HK-2 (cell line): ENCODE results near the gene ZFP42.
"Not testable (repeated sequence)": the region's sequence is repeated elsewhere in the genome, so short reads cannot be mapped to it uniquely, and the experiment has no call there.

Experiments
- DNase-seq: peaks from one replicate; pipeline ENCODE4 v3.0.0-alpha.2; 2018; ENCODE audit not compliant: unreplicated experiment

ZFP42 gene

GRCh38 chr4:188021548-188022249 is 26.1 kb downstream of the ZFP42 start:
- DNase-seq: no peak

DNA sequence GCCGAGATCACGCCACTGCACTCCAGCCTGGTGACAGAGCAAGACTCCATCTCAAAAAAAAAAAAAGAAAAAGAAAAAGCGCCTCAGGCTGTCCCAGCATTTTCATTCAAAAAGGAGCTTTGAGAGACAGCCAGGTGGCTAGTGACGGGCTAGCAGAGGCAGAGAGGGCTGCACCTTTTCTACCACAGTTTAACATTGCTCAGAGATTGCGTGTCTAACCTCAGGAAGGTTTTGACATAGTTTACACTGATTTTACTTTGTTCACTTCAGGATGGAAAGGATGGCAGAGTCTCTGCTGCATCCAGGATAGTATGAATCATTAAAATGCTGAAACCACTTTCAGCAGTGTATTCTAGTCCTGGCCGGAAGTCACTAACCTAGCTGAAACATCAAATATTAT is 28.1 kb downstream of the ZFP42 start:
- DNase-seq: no peak

GRCh38 chr4:188025476-188025875 is 29.9 kb downstream of the ZFP42 start:
- no peak for DNase-seq

- DNase-seq: no peak
These were observed 33.5 kb downstream of the ZFP42 start for GRCh38 chr4:188029114-188029513.

DNA sequence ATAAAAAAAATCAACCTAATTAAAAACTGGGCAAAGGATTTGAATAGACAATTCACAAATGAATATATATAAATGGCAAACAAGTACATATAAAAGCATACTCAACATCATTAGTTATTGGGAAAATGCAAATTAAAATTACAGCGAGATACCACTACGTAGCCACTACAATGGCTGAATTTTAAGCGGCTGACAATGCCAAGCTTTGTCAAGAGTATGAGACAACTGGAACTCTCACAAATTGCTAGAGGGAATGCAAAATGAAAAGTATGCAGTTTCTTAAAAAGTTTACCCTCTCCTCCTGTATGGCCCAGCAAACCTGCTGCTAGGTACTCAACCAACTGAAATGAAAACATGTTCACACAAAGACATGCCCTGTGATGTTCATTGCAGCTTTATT is 34.8 kb downstream of the ZFP42 start:
- DNase-seq: no peak

DNA sequence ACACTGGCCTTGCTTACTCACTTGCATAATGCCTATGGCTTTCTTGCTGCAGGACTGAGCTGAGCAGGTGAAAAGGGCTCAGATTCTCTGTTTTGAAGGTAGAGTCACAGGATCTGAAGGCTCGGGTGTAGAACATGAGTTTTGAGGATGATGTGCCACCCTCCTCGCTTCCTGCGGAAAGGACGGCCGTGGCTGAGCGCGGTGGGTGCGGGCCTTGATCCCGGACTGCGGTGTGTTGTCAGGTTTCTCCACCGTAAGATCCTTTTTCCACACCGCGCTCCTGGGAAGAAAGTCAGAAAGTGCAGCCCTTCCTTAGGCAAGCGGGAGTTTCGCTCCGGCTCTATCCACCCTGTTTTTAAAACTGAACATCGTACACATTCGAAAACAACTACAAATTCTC is 36.2 kb downstream of the ZFP42 start:
- no peak for DNase-seq

- no peak for DNase-seq
These were observed 36.6 kb downstream of the ZFP42 start for GRCh38 chr4:188032170-188032569.

DNA sequence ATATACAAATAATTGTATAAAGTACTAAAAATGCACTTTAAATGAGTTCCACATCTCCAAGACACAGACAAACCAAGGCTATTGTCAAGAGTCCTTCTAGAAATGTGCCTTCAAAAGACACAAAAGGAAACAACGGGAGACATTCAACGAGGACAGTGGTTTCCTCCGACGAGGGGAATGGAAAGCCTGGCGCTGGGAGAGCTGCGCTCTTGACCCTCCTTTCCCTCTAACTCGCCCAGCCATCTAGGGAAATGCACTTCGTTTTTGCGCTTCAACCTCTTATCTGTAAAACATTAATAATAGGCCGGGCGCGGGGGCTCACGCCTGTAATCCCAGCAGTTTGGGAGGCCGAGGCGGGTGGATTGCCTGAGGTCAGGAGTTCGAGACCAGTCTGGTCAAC is 37.0 kb downstream of the ZFP42 start:
- no peak for DNase-seq

DNA sequence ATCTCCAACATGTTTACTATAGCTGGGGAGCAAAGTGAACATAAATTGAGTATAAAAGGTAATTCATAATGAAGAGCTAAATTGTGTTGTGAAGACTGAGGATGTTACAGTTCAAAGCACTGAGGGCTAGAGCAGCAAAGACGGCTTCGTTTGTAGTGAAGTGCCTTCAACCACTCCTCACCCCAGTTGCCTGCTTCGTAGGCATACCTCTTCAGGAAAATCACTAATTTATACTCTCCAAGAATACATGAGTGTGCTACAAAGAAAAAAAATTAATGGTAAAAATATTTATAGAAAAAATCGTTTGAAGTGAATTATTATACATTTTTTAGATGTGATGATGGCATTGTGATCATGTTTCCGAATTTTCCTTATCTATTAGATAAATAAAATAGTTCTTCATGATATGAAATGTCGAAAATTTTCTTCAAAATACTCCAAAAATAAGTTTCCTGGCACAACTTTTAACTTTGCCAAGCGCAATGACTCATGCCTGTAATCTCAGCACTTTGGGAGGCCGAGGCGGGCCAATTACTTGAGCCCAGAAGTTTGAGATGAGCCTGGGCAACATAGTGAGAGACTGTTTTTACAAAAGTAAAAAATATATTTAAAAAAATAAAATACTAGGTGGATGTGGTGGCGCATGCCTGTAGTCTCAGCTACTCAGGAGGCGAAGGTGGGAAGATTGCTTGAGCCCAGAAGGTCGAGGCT is 41.6 kb downstream of the ZFP42 start:
- no peak for DNase-seq

DNA sequence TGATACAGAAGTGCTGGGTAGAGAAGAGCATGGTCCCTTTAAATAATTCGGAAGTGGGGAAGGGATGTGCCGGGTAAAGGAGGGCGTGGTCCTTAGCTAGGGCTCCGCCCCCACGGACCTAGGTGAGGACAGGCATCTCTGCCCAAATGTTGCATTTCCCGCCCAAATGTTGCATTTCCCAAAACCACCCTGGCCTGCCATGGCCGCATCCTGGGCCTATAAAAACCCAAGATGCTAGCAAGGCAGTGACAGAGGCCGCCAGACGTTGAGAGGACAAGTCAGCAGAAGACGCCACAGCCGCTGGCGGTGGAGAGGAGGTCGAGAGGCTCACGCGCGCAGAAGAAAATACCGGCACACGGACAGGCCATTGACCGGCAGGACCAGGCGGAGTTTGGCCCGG is 46.1 kb downstream of the ZFP42 start:
- no peak for DNase-seq

DNA sequence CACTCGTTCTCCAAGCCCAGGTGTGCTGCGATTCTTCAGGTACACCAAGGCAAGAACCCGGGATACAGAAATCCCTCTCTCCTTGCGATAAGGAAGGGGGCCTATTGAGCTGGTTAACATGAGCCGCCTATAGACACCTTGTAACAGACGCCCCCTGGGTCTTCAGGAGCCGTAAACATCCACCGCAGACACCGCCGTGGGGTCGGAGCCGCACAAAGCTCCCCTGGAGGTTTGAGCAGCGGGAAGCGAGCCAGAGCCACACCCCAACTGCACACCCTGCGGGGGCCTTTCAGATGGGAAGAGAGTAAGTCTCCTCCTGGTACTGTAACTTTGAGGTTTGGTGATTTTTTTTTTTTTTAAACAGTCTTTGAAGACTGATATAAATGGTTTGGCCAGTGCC is 46.6 kb downstream of the ZFP42 start:
- DNase-seq: no peak

GRCh38 chr4:188043154-188043553 is 47.6 kb downstream of the ZFP42 start:
- DNase-seq: no peak

DNA sequence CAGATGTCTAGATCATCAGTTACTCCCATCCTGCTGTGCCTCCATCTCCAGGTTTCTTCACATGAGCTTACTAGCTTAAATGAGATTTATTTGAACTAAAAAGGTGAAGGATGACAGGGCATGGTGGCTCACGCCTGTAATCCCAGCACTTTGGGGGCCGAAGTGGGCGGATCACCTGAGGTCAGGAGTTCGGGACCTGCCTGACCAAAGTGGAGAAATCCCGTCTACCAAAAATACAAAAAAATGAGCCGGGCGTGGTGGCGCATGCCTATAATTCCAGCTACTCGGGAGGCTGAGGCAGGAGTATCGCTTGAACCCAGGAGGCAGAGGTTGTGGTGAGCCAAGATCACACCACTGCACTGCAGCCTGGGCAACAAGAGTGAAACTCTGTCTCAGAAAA is 49.9 kb downstream of the ZFP42 start:
- not testable (repeated sequence) for DNase-seq

- no peak for DNase-seq
These were observed 51.1 kb downstream of the ZFP42 start for GRCh38 chr4:188046657-188047056.

DNA sequence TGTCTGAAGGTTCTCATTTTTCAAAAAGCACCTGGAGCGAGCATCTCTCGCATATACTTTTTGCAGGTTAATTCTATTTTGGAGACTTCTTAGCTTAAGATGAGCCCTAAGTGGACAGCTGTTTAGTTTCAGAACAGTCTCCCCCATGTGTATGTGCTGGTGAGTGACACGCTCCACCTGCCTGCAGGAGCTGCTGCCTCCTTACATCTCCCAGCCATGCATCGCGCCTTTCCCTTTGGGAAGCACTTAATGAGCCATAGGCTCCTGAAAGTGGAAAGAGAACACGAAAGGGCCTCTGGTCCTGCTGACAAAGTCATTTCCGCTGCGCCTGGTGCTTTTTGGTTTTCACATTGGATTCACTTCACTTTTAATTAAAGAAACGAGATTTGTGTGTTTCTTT is 57.7 kb downstream of the ZFP42 start:
- no peak for DNase-seq
